DND-41 (cell line): ENCODE data around the gene INPP5A.

Source experiments
- ATAC-seq: fragments of 200-7000 bp; cut with Tn5 transposase; 3 replicates; pipeline ENCODE4 v1.9.1; 2021; ENCODE audit warnings: low read depth; ENCODE audit not compliant: insufficient read depth
- DNase-seq: peaks from one replicate; pipeline ENCODE4 v3.0.0-alpha.2; 2020
- H2AFZ ChIP-seq: 2 replicates; pipeline ENCODE4 v1.6.0; 2012; ENCODE audit warnings: low read depth, low read length
- H3K27ac ChIP-seq: 2 replicates; pipeline ENCODE4 v1.5.1; 2012; ENCODE audit warnings: low read length, inconsistent platforms
- H3K27me3 ChIP-seq: fragments of 200-600 bp; sonication (generic); 2 replicates; pipeline ENCODE4 v1.6.0; 2012; ENCODE audit warnings: low read length, mild to moderate bottlenecking, inconsistent platforms; ENCODE audit not compliant: insufficient read depth, poor library complexity
- H3K36me3 ChIP-seq: 2 replicates; pipeline ENCODE4 v1.5.1; 2012; ENCODE audit warnings: low read length, inconsistent platforms; ENCODE audit not compliant: insufficient read depth
- H3K4me1 ChIP-seq: 2 replicates; pipeline ENCODE4 v1.5.1; 2012; ENCODE audit warnings: mild to moderate bottlenecking, low read length; ENCODE audit not compliant: insufficient read depth
- H3K4me2 ChIP-seq: 2 replicates; pipeline ENCODE4 v1.6.0; 2012; ENCODE audit warnings: mild to moderate bottlenecking, moderate library complexity, low read length, inconsistent platforms; ENCODE audit not compliant: insufficient read depth
- H3K4me3 ChIP-seq, 2 experiments: fragments of 200-600 bp in 1 of 2; shearing (Covaris generic) in 1 of 2; 2 replicates each; pipeline ENCODE4 v1.5.1; 2012 to 2016; ENCODE audit warnings: inconsistent platforms in 2 of 2, low read length in 2 of 2, mild to moderate bottlenecking in 2 of 2, low read depth in 1 of 2, moderate library complexity in 1 of 2
- H3K79me2 ChIP-seq: 2 replicates; pipeline ENCODE4 v1.6.0; 2012; ENCODE audit warnings: low read length, inconsistent platforms; ENCODE audit not compliant: insufficient read depth
- H3K9ac ChIP-seq: 2 replicates; pipeline ENCODE4 v1.6.0; 2012; ENCODE audit warnings: low read depth, mild to moderate bottlenecking, inconsistent platforms, low read length, moderate library complexity
- H3K9me3 ChIP-seq: 2 replicates; pipeline ENCODE4 v1.5.1; 2012; ENCODE audit warnings: low read length, moderate library complexity, mild to moderate bottlenecking, inconsistent platforms; ENCODE audit not compliant: insufficient read depth, severe bottlenecking
- H4K20me1 ChIP-seq: 2 replicates; pipeline ENCODE4 v1.6.0; 2012; ENCODE audit warnings: low read length; ENCODE audit not compliant: insufficient read depth
- EZH2 ChIP-seq: IDR thresholded peaks from 3 replicates; pipeline ENCODE4 v1.6.1; 2012; ENCODE audit warnings: borderline replicate concordance, low read depth, mild to moderate bottlenecking, moderate library complexity, low read length, inconsistent platforms; ENCODE audit not compliant: severe bottlenecking
- TF ChIP-seq, protein P1 (sequence below): IDR thresholded peaks from 2 replicates; pipeline ENCODE4 v1.5.1; 2012; ENCODE audit warnings: borderline replicate concordance, low read length, moderate library complexity, mild to moderate bottlenecking; ENCODE audit not compliant: poor library complexity, severe bottlenecking; ENCODE audit errors: extremely low read depth

Gene INPP5A

DNA sequence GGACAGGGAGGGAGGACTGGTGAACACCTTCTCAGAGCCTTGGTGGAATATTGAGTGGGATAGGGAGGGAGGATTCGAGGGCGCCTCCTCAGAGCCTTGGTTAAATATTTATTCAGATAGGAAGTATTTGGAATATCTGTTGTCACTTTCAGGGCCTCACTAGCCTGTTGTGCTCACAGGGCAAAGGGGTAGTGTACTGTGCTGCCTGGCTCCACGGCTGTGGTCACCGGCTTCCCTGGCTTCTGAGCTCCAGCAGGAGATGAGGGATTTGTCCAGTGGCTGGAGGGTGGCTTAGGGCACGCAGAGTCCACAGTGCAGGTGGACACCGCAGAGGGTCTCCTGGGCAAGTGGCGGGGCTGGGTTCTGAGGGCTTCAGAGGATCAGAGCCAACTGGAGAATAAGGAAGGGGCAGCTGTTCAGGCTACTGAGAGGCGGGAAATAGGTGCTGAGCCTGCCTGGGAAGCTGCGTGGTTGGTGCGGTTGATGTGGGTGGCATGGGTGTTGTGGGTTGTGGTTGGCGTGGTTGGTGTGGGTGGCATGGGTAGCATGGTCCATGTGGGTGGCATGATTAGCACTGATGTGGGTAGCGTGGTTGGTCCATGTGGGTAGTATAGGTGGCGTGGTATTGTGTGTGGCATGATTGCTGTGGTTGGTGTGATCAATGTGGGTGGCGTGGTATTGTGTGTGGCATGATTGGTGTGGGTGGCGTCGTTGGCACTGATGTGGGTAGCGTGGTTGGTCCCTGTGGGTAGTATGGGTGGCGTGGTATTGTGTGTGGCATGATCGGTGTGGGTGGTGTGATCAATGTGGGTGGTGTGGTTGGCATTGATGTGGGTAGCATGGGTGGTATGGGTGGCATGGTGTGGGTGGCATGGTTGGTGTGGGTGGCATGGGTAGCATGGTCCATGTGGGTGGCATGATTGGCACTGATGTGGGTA is 16.7 kb downstream of the INPP5A start:
- 0 out of 2 replicates have a peak, but pooled peaks cover 6% of the 10 kb centered on the region for H3K36me3 ChIP-seq
- no peaks in the 10 kb centered on the region for H3K27me3 ChIP-seq
- H3K4me2 ChIP-seq: no peak overlapping the region
- TF ChIP-seq, protein P1, sequence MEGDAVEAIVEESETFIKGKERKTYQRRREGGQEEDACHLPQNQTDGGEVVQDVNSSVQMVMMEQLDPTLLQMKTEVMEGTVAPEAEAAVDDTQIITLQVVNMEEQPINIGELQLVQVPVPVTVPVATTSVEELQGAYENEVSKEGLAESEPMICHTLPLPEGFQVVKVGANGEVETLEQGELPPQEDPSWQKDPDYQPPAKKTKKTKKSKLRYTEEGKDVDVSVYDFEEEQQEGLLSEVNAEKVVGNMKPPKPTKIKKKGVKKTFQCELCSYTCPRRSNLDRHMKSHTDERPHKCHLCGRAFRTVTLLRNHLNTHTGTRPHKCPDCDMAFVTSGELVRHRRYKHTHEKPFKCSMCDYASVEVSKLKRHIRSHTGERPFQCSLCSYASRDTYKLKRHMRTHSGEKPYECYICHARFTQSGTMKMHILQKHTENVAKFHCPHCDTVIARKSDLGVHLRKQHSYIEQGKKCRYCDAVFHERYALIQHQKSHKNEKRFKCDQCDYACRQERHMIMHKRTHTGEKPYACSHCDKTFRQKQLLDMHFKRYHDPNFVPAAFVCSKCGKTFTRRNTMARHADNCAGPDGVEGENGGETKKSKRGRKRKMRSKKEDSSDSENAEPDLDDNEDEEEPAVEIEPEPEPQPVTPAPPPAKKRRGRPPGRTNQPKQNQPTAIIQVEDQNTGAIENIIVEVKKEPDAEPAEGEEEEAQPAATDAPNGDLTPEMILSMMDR: no peak
- no peak for TF ChIP-seq EZH2
- no peak overlapping the region for H2AFZ ChIP-seq
- DNase-seq: no peak
- H3K4me1 ChIP-seq: peaks cover 37% of the 10 kb centered on the region
- peaks cover 91% of the 10 kb centered on the region for H3K79me2 ChIP-seq
- H3K27ac ChIP-seq: peak overlapping the region; percentile 22; the same call in 1 of the 2 replicates
- no peaks in the 10 kb centered on the region for H3K9me3 ChIP-seq
- no peak overlapping the region for H3K9ac ChIP-seq
- H3K4me3 ChIP-seq: no peak overlapping the region
- peaks cover 46% of the 10 kb centered on the region for H4K20me1 ChIP-seq
- ATAC-seq: no peak

DNA sequence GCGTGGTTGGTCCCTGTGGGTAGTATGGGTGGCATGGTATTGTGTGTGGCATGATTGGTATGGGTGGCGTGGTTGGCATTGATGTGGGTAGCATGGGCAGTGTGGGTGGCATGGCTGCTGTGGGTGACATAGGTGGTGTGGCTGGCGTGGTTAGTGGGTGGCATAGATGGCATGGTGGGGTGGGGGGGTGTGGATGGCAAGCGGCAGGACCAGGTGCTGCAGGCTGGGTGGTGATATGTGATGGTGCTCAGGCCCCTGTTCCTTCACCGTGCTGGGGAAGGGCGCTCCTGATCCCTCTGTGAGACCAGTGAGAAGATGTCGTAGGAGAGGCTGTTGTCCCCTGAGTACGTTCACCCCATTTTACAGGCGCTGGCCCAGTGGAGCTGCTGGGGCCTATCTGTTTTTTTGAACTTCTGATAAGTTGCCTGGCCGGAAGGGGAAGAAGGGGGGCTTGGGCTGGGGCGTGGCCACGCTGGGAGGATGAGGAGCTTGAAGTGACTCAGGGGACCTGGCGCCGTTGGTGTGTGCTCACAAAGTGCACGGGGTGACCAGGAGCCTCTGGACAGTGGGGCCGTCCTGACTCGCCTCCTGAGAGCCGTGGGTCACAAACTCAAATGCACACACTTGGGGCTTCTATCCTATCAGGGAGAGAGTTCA is 17.5 kb downstream of the INPP5A start:
- H2AFZ ChIP-seq: no peak overlapping the region
- peaks cover 54% of the 10 kb centered on the region for H4K20me1 ChIP-seq
- no peak overlapping the region for H3K9ac ChIP-seq
- H3K9me3 ChIP-seq: no peaks in the 10 kb centered on the region
- TF ChIP-seq, protein P1: no peak
- TF ChIP-seq EZH2: no peak
- 0 out of 2 replicates have a peak, but pooled peaks cover 6% of the 10 kb centered on the region for H3K36me3 ChIP-seq
- H3K4me1 ChIP-seq: peaks cover 32% of the 10 kb centered on the region
- ATAC-seq (no peak), DNase-seq (peak; percentile 30)
- H3K4me2 ChIP-seq: no peak overlapping the region
- H3K27ac ChIP-seq: peak overlapping the region; percentile 22; the same call in 1 of the 2 replicates
- H3K79me2 ChIP-seq: peaks cover 92% of the 10 kb centered on the region
- H3K27me3 ChIP-seq: no peaks in the 10 kb centered on the region
- no peak overlapping the region for H3K4me3 ChIP-seq

DNA sequence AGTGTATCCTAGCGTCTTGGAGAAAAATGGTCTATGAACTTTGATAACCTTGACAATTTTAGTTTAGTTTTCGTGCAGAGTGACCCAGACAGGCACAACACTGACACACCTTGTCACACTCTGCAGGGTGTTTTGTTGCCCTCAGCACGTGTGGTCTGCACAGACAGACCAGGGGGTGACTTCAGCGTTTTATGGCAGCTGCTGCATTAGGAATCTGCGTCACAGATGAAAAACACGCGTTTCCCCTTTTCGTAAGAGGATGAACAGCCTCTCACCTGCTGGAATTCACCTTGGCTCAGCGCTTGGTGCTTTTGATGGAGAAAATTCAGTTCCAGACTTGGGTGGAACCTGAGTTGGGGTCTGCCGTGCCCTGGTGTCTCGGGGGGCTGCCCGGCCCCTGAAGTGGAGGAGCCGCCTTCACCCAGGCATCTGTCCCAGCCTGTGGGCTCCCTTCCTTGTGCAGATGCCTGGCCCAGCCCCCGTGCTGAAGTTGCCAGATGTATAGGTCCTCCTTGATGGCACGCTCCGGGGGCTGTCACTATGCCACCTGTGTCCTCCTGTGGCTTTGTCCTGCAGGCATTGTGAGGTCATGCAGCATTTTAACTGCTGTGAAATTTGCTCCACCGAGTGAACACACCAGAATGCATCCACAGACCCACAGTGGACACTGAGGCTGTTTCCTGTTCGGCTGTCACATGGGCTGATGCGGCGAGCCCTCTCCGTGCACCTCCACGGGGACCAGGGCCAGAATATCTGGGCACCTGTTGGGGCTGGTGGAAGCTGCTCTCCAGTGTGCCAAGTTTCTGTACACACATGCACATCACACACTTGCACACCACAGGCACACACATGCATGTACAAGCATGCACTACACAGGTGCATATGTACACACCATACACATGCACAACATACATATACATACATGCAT is 18.3 kb downstream of the INPP5A start:
- no peaks in the 10 kb centered on the region for H3K27me3 ChIP-seq
- H3K36me3 ChIP-seq: 0 out of 2 replicates have a peak, but pooled peaks cover 6% of the 10 kb centered on the region
- H3K27ac ChIP-seq: no peak overlapping the region
- no peaks in the 10 kb centered on the region for H3K9me3 ChIP-seq
- no peak for TF ChIP-seq EZH2
- TF ChIP-seq, protein P1: no peak
- H4K20me1 ChIP-seq: peaks cover 60% of the 10 kb centered on the region
- ATAC-seq (no peak), DNase-seq (no peak)
- H3K9ac ChIP-seq: no peak overlapping the region
- no peak overlapping the region for H3K4me2 ChIP-seq
- peaks cover 92% of the 10 kb centered on the region for H3K79me2 ChIP-seq
- H3K4me3 ChIP-seq: no peak overlapping the region
- H2AFZ ChIP-seq: no peak overlapping the region
- peaks cover 24% of the 10 kb centered on the region for H3K4me1 ChIP-seq
